Endothelial cell of umbilical vein (primary cell): ENCODE measurements around the gene PCDHA8. TPM values are rescaled to one million over a fixed set of nuclear protein-coding genes. Genes with fewer than 3 reads are reported as not detected.
"Not testable (repeated sequence)": the region's sequence is repeated elsewhere in the genome, so short reads cannot be mapped to it uniquely, and the experiment has no call there.

Experiments used
- BruUV-seq: library from RNA; stranded (reverse); fragments of 400-500 nt; replicated peaks from 2 replicates; lab custom pipeline; 2021; lab: Mats Ljungman, UMichigan
- CTCF ChIA-PET: fragments of 300-600, 350-600 bp; sonication (Branson Sonifier 250); formaldehyde crosslinking; loops from one replicate; lab custom pipeline; 2021; ENCODE audit warnings: antibody characterized with exemption, inconsistent platforms; lab: Charles Lee
- POLR2A ChIA-PET: fragments of 300-600, 350-600 bp; sonication (Branson Sonifier 250); formaldehyde crosslinking; loops from one replicate; lab custom pipeline; 2021; ENCODE audit warnings: antibody characterized with exemption, inconsistent platforms; lab: Charles Lee
- DNase-seq: peaks from one replicate; pipeline ENCODE4 v3.0.0-alpha.2; 2011; ENCODE audit warnings: low read depth, low spot score
- FAIRE-seq: peaks from 2 replicates; lab custom pipeline; 2011; peaks lifted over from hg19 to GRCh38; lab: Jason Lieb, UNC
- H2AFZ ChIP-seq: 2 replicates; pipeline ENCODE4 v1.6.0; 2012; ENCODE audit warnings: low read depth, low read length, control low read depth, inconsistent platforms
- H3K27ac ChIP-seq: 2 replicates; pipeline ENCODE4 v1.5.1; 2011; ENCODE audit warnings: low read depth, mild to moderate bottlenecking, control low read depth, low read length, moderate library complexity; ENCODE audit not compliant: insufficient read depth
- H3K27me3 ChIP-seq, 2 experiments: 2 replicates each; pipeline versions ENCODE4 v1.6.0 to v1.6.1; 2011; ENCODE audit warnings: low read length in 2 of 2, mixed read lengths in 1 of 2; ENCODE audit not compliant: control insufficient read depth in 2 of 2, insufficient read depth in 2 of 2
- H3K36me3 ChIP-seq, 2 experiments: 2 replicates in 1 of 2; 3 replicates in 1 of 2; pipeline ENCODE4 v1.5.1; 2011; ENCODE audit warnings: low read length in 2 of 2, mild to moderate bottlenecking in 1 of 2, moderate library complexity in 1 of 2; ENCODE audit not compliant: control insufficient read depth in 2 of 2, insufficient read depth in 2 of 2; ENCODE audit errors: extremely low read depth in 1 of 2
- H3K4me1 ChIP-seq: 3 replicates; pipeline ENCODE4 v1.5.1; 2011; ENCODE audit warnings: mild to moderate bottlenecking, low read length; ENCODE audit not compliant: control insufficient read depth, insufficient read depth; ENCODE audit errors: extremely low read depth
- H3K4me2 ChIP-seq: 2 replicates; pipeline ENCODE4 v1.6.1; 2011; ENCODE audit warnings: low read length, control low read depth, mixed read lengths; ENCODE audit not compliant: insufficient read depth
- H3K4me3 ChIP-seq, 3 experiments: fragments of 200-600 bp in 1 of 3; sonication (generic), shearing (Covaris generic) in 1 of 3; replicated peaks in 1 of 3; 2 replicates each; pipeline ENCODE4 v1.5.1; 2011 to 2016; ENCODE audit warnings: control low read depth in 3 of 3, low read length in 3 of 3, mild to moderate bottlenecking in 2 of 3, inconsistent platforms in 1 of 3, low read depth in 1 of 3, moderate library complexity in 1 of 3; ENCODE audit not compliant: insufficient read depth in 1 of 3
- H3K79me2 ChIP-seq: 2 replicates; pipeline ENCODE4 v1.6.0; 2012; ENCODE audit warnings: low read length, inconsistent platforms; ENCODE audit not compliant: control insufficient read depth, insufficient read depth
- H3K9ac ChIP-seq: replicated peaks from 2 replicates; pipeline ENCODE3; 2011; ENCODE audit warnings: low read length, control low read depth; ENCODE audit not compliant: insufficient read depth; ENCODE audit errors: extremely low read depth
- H3K9me1 ChIP-seq: replicated peaks from 3 replicates; pipeline ENCODE4 v1.6.0; 2011; ENCODE audit warnings: mild to moderate bottlenecking, low read length; ENCODE audit not compliant: control insufficient read depth, insufficient read depth; ENCODE audit errors: extremely low read depth
- H3K9me3 ChIP-seq: replicated peaks from 2 replicates; pipeline ENCODE4 v1.5.1; 2012; ENCODE audit warnings: low read length, inconsistent platforms; ENCODE audit not compliant: control insufficient read depth, insufficient read depth
- H4K20me1 ChIP-seq: replicated peaks from 2 replicates; pipeline ENCODE3; 2011; ENCODE audit warnings: mild to moderate bottlenecking, low read length; ENCODE audit not compliant: control insufficient read depth, insufficient read depth; ENCODE audit errors: extremely low read depth
- FOS ChIP-seq: IDR thresholded peaks from 2 replicates; pipeline ENCODE4 v1.6.1; 2011; ENCODE audit warnings: mild to moderate bottlenecking, low read length, moderate library complexity, borderline replicate concordance; ENCODE audit not compliant: insufficient read depth
- JUN ChIP-seq: IDR thresholded peaks from 2 replicates; pipeline ENCODE4 v1.6.1; 2011; ENCODE audit warnings: borderline replicate concordance, low read depth; ENCODE audit not compliant: insufficient read length, insufficient read depth
- MYC ChIP-seq: IDR thresholded peaks from one replicate; pipeline ENCODE4 v1.6.1; 2011; ENCODE audit warnings: mild to moderate bottlenecking, low read depth, low read length
- POLR2AphosphoS5 ChIP-seq: IDR thresholded peaks from 2 replicates; pipeline ENCODE4 v1.6.1; 2012; ENCODE audit warnings: low read depth, mild to moderate bottlenecking, control low read depth, low read length, moderate library complexity; ENCODE audit not compliant: insufficient read depth
- dilution Hi-C: fragments of 300-500 bp; cut with MboI; formaldehyde crosslinking; loops from one replicate; pipeline ENCODE4 v1.15.0; 2019; ENCODE audit warnings: low sequenced_read_pairs; ENCODE audit not compliant: extremely low pct_ligation_motif_present
- intact Hi-C: fragments of 100-400 bp; cut with micrococcal nuclease; formaldehyde crosslinking; loops from one replicate; pipeline ENCODE4 v1.10.0; 2022
- polyA plus RNA-seq, 4 experiments: library from polyadenylated mRNA; depleted of rRNA in 3 of 4; stranded (reverse) in 3 of 4; unstranded in 1 of 4; fragments of >200 nt; gene quantifications; 2 replicates each; pipeline versions ENCODE4 v1.2.1 to v1.2.3, GENCODE V29; 2011 to 2012; ENCODE audit warnings: missing spikeins in 1 of 4
- total RNA-seq: library from RNA; stranded (reverse); gene quantifications from 2 replicates; pipeline ENCODE4 v1.2.3, GENCODE V29; 2021
- TF ChIP-seq, protein P1 (sequence below): IDR thresholded peaks from 2 replicates; pipeline ENCODE4 v1.6.1; 2011; ENCODE audit not compliant: insufficient read depth, insufficient read length
- TF ChIP-seq, protein P2 (sequence below), 2 donors: IDR thresholded peaks; 1 replicate in 1 of 2; 2 replicates in 1 of 2; pipeline ENCODE4 v1.5.1; 2011; ENCODE audit warnings: low read length in 2 of 2, mild to moderate bottlenecking in 2 of 2, moderate library complexity in 2 of 2, control low read depth in 1 of 2, inconsistent platforms in 1 of 2, low read depth in 1 of 2; ENCODE audit not compliant: insufficient read depth in 1 of 2; ENCODE audit errors: extremely low read depth in 1 of 2

The PCDHA8 gene
- total and polyA plus RNA-seq, 2 donors (not counting 3 experiments of a cell fraction or from before 2014, with no cell fraction given), result not detected

DNA sequence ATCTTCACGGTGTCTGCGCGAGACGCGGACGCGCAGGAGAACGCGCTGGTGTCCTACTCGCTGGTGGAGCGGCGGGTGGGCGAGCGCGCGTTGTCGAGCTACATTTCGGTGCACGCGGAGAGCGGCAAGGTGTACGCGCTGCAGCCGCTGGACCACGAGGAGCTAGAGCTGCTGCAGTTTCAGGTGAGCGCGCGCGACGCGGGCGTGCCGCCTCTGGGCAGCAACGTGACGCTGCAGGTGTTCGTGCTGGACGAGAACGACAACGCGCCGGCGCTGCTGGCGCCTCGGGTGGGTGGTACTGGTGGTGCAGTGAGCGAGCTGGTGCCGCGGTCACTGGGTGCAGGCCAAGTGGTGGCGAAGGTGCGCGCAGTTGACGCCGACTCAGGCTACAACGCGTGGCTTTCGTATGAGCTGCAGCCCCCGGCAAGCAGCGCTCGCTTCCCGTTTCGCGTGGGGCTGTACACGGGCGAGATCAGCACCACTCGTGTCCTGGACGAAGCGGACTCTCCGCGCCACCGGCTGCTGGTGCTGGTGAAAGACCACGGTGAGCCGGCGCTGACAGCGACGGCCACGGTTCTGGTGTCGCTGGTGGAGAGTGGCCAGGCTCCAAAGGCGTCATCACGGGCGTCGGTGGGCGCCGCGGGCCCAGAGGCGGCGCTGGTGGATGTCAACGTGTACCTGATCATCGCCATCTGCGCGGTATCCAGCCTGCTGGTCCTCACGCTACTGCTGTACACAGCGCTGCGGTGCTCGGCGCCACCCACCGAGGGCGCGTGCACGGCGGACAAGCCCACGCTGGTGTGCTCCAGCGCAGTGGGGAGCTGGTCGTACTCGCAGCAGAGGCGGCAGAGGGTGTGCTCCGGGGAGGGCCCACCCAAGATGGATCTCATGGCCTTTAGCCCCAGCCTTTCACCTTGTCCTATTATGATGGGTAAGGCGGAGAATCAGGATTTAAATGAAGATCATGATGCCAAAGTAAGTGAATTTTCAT, 11.2 kb upstream of the PCDHA8 start:
- H3K27me3 ChIP-seq, H3K9ac ChIP-seq, BruUV-seq, DNase-seq, H3K4me1 ChIP-seq, H3K79me2 ChIP-seq, POLR2A ChIA-PET, H3K9me1 ChIP-seq, FAIRE-seq, H3K9me3 ChIP-seq, dilution Hi-C loops, H3K4me2 ChIP-seq, H3K36me3 ChIP-seq, H3K4me3 ChIP-seq, intact Hi-C loops, H3K27ac ChIP-seq, H4K20me1 ChIP-seq, H2AFZ ChIP-seq: not testable (repeated sequence)
- CTCF ChIA-PET, result interaction anchor here (1.3 kb wide), 1 partner anchor 206 kb away, joined by 3 read pairs; no protein-coding TSS in a partner anchor

DNA sequence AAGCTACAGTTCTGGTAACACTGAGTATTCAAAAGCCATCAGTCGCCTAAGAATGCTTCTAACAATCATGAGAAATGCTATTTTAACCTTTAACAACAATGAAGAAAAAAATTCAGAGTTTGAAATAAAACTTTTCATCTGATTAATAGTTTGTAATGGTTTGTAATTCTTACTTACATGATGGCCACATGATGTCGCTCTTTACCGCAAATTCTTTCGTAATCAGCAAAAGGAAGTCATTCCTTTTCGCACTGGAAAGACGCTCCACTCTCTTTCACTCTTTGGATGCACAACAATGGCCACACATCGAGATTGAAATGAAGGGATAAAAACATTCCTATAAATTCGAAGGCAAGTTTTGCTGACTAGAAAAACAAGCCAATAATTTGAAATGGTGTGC, 7.0 kb upstream of the PCDHA8 start, which contains the start of gene PCDHA7:
TSS of gene PCDHA7 (plus strand) at position 277 of the 400 bp plus-strand sequence. CDS start at position 392, 115 bp downstream.
- no peaks in the 10 kb centered on the region for H3K4me1 ChIP-seq
- ChIA-PET POLR2A (no interaction called here), CTCF (no interaction called here)
- TF ChIP-seq, protein P1, sequence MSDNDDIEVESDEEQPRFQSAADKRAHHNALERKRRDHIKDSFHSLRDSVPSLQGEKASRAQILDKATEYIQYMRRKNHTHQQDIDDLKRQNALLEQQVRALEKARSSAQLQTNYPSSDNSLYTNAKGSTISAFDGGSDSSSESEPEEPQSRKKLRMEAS, result no peak
- no peak for TF ChIP-seq JUN
- TF ChIP-seq POLR2AphosphoS5, result no peak
- TF ChIP-seq, protein P2, sequence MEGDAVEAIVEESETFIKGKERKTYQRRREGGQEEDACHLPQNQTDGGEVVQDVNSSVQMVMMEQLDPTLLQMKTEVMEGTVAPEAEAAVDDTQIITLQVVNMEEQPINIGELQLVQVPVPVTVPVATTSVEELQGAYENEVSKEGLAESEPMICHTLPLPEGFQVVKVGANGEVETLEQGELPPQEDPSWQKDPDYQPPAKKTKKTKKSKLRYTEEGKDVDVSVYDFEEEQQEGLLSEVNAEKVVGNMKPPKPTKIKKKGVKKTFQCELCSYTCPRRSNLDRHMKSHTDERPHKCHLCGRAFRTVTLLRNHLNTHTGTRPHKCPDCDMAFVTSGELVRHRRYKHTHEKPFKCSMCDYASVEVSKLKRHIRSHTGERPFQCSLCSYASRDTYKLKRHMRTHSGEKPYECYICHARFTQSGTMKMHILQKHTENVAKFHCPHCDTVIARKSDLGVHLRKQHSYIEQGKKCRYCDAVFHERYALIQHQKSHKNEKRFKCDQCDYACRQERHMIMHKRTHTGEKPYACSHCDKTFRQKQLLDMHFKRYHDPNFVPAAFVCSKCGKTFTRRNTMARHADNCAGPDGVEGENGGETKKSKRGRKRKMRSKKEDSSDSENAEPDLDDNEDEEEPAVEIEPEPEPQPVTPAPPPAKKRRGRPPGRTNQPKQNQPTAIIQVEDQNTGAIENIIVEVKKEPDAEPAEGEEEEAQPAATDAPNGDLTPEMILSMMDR (IDR thresholded peaks at IDR 0.05; ENCODE audit: extremely low read depth in 1 of 2, insufficient read depth in 1 of 2, low read depth in 1 of 2, low read length in 2 of 2), result no peak
- TF ChIP-seq MYC, result no peak
- no peak for TF ChIP-seq FOS
- H3K4me3 ChIP-seq, result no peak within 1 kb of the TSS
- no peak within 1 kb of the TSS for H3K9ac ChIP-seq
- H3K79me2 ChIP-seq, result no peaks in the 10 kb centered on the region
- H2AFZ ChIP-seq, result no peak within 1 kb of the TSS
- no peaks in the 10 kb centered on the region for H3K36me3 ChIP-seq
- no peak for DNase-seq
- FAIRE-seq, result no peak
- H3K27ac ChIP-seq, result no peak within 1 kb of the TSS
- no TSS peak for BruUV-seq
- no peaks in the 10 kb centered on the region for H3K9me1 ChIP-seq
- dilution Hi-C loops, result no loop called here
- intact Hi-C loops, result no loop called here
- no peaks in the 10 kb centered on the region for H4K20me1 ChIP-seq
- peak within 1 kb of the TSS; percentile 22 for H3K4me2 ChIP-seq
- no peaks in the 10 kb centered on the region for H3K9me3 ChIP-seq
- no peaks in the 10 kb centered on the region for H3K27me3 ChIP-seq
